SK-N-SH (cell line): ENCODE measurements around the gene IFITM1.

Experiments
- ELF1 ChIP-seq: IDR thresholded peaks from 2 replicates; pipeline ENCODE4 v1.4.0; 2012
- GABPA ChIP-seq: IDR thresholded peaks from 2 replicates; pipeline ENCODE4 v1.4.0; 2012; ENCODE audit warnings: low read depth, mild to moderate bottlenecking
- GATA2 ChIP-seq: sonication (generic); formaldehyde crosslinking; IDR thresholded peaks from 2 replicates; pipeline ENCODE4 v1.5.0; 2020; ENCODE audit warnings: mild to moderate bottlenecking, missing genetic modification reagents
- JUND ChIP-seq: IDR thresholded peaks from 2 replicates; pipeline ENCODE4 v1.4.0; 2012
- MXI1 ChIP-seq: IDR thresholded peaks from 2 replicates; pipeline ENCODE4 v1.6.1; 2012; ENCODE audit warnings: mild to moderate bottlenecking, low read depth, low read length, improper control_type of control experiment
- POLR2AphosphoS5 ChIP-seq: IDR thresholded peaks from 2 replicates; pipeline ENCODE4 v1.6.1; 2012; ENCODE audit warnings: low read depth, low read length
- RAD21 ChIP-seq: IDR thresholded peaks from 2 replicates; pipeline ENCODE4 v1.6.1; 2012; ENCODE audit warnings: mild to moderate bottlenecking, low read length
- SIN3A ChIP-seq: IDR thresholded peaks from 2 replicates; pipeline ENCODE4 v1.6.1; 2012; ENCODE audit warnings: low read depth, mild to moderate bottlenecking, low read length, moderate library complexity, borderline replicate concordance
- SMC3 ChIP-seq: IDR thresholded peaks from 2 replicates; pipeline ENCODE4 v1.6.1; 2012; ENCODE audit warnings: low read depth, low read length, improper control_type of control experiment
- TAF1 ChIP-seq: IDR thresholded peaks from 2 replicates; pipeline ENCODE4 v1.6.1; 2012; ENCODE audit warnings: low read depth, mild to moderate bottlenecking, low read length, moderate library complexity, borderline replicate concordance
- TEAD4 ChIP-seq: IDR thresholded peaks from 2 replicates; pipeline ENCODE4 v1.4.0; 2012; ENCODE audit warnings: mild to moderate bottlenecking, borderline replicate concordance; ENCODE audit not compliant: insufficient read depth
- USF2 ChIP-seq: fragments of 150-350 bp; IDR thresholded peaks from 2 replicates; pipeline ENCODE4 v1.6.1; 2017; ENCODE audit warnings: antibody characterized with exemption, low read length, low read depth, borderline replicate concordance
- TF ChIP-seq, protein P1 (sequence below): fragments of 200-600 bp; sonication (generic); IDR thresholded peaks from 2 replicates; pipeline ENCODE4 v1.6.1; 2017; ENCODE audit warnings: antibody characterized with exemption, mild to moderate bottlenecking, moderate library complexity

GRCh38 chr11:326842-327580 lies 13.2 kb downstream of the IFITM1 start:
- TF ChIP-seq, protein P1, sequence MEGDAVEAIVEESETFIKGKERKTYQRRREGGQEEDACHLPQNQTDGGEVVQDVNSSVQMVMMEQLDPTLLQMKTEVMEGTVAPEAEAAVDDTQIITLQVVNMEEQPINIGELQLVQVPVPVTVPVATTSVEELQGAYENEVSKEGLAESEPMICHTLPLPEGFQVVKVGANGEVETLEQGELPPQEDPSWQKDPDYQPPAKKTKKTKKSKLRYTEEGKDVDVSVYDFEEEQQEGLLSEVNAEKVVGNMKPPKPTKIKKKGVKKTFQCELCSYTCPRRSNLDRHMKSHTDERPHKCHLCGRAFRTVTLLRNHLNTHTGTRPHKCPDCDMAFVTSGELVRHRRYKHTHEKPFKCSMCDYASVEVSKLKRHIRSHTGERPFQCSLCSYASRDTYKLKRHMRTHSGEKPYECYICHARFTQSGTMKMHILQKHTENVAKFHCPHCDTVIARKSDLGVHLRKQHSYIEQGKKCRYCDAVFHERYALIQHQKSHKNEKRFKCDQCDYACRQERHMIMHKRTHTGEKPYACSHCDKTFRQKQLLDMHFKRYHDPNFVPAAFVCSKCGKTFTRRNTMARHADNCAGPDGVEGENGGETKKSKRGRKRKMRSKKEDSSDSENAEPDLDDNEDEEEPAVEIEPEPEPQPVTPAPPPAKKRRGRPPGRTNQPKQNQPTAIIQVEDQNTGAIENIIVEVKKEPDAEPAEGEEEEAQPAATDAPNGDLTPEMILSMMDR = no peak
- TF ChIP-seq TEAD4 (no peak), TAF1 (no peak), USF2 (no peak), ELF1 (no peak), SMC3 (no peak), GABPA (no peak), MXI1 (no peak), GATA2 (CRISPR knock-in tag) (no peak), SIN3A (no peak), RAD21 (no peak), POLR2AphosphoS5 (no peak), JUND (no peak)
